ENCODE results near the gene C2orf76.

C2orf76 gene

GRCh38 chr2:119253114-119253702 lies 113.4 kb downstream of the C2orf76 start:
- H3K4me1 ChIP-seq (ENCODE audit: control insufficient read depth, insufficient read depth, low read length): peaks cover 37% of the 10 kb centered on the region
- no peak overlapping the region for H3K9ac ChIP-seq (ENCODE audit: low read depth, low read length)
- H3K36me3 ChIP-seq (ENCODE audit: control insufficient read depth, insufficient read depth, low read length): peaks cover 15% of the 10 kb centered on the region; the same call in 1 of the 2 replicates

More at GRCh38 chr2:119253114-119253702, 113.4 kb downstream of the C2orf76 start:
- Histone ChIP-seq H3K27me3 (ENCODE audit: control insufficient read depth, insufficient read depth, low read length) (no peaks in the 10 kb centered on the region), H3K27ac (ENCODE audit: low read depth, low read length) (peak overlapping the region; percentile 7), H3K4me3 (ENCODE audit: low read depth, low read length) (no peak overlapping the region), H3K9me3 (ENCODE audit: control insufficient read depth, insufficient read depth, low read length) (no peaks in the 10 kb centered on the region)
